ENCODE data around the gene OLIG2. TPM values are rescaled to one million over a fixed set of nuclear protein-coding genes. Genes with fewer than 3 reads are reported as not detected.

OLIG2 gene
- total RNA-seq, 1 experiment from 2014 or later = not detected

DNA sequence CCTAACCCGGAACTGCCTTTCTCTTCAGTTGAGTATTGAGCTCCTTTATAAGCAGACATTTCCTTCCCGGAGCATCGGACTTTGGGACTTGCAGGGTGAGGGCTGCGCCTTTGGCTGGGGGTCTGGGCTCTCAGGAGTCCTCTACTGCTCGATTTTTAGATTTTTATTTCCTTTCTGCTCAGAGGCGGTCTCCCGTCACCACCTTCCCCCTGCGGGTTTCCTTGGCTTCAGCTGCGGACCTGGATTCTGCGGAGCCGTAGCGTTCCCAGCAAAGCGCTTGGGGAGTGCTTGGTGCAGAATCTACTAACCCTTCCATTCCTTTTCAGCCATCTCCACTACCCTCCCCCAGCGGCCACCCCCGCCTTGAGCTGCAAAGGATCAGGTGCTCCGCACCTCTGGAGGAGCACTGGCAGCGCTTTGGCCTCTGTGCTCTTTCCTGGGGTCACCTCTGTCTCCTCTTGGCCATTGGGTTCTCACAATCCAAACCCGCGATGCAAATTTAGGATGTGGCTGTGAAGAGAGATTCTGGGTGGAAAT, 3.7 kb downstream of the OLIG2 start (continued):
- no peak for TF ChIP-seq EZH2phosphoT487 (IDR thresholded peaks at IDR 0.05; ENCODE audit: borderline replicate concordance)

DNA sequence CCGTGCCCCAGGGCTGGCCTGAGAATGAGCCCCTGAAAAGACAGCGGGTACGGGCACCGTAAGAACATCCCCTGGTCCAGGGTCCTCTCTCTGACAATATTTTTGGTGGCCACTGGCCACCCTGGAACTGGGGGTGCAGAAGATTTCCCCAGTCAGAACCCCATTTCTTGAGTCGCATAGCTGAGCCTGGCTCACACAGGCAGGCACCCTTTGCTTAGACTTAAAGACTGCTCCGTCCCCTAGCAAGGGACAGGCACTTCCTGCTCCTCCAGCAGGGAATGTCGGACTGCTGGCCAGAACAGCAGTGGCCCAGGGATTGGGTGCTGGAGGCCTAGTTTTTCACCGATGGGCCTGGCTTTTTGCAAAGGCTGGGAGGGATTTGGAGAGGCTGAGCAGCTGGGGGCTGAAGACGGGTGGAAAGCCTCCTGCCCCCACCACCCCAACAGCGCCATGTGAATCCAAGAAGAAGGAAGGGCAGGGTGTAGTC, 4.3 kb downstream of the OLIG2 start:
- CTCF ChIA-PET = no interaction called here
- H3K27ac ChIP-seq (ENCODE audit: low read depth, low read length) = no peak overlapping the region
- no peak overlapping the region for H3K4me3 ChIP-seq (replicated peaks in 1 of 2; ENCODE audit: low read depth in 1 of 2, low read length in 2 of 2)
- no TSS peak for BruUV-seq (replicated peaks)
- H3K9me2 ChIP-seq (ENCODE audit: insufficient read depth) = no peaks in the 10 kb centered on the region
- intact Hi-C loops (cut with micrococcal nuclease) = no loop called here
- DNase-seq (ENCODE audit: low read depth, low spot score) (no peak), ATAC-seq (no peak)
- no peak overlapping the region for H3K4me2 ChIP-seq (ENCODE audit: low read length)
- RAD21 ChIA-PET (ENCODE audit: low non-redundant PET in 1 of 2, low total read pairs in 2 of 2, uncharacterized antibody in 2 of 2, unreplicated experiment in 2 of 2) = no interaction called here
- H3K27me3 ChIP-seq (ENCODE audit: insufficient read depth, low read length) = peaks cover 12% of the 10 kb centered on the region; the same call in 1 of the 2 replicates
- no peaks in the 10 kb centered on the region for H4K20me1 ChIP-seq (ENCODE audit: insufficient read depth)
- no peaks in the 10 kb centered on the region for H3K79me2 ChIP-seq (ENCODE audit: insufficient read depth, low read length)
- POLR2A ChIA-PET = no interaction called here
- H2AFZ ChIP-seq (ENCODE audit: low read depth, low read length, poor library complexity, severe bottlenecking) = no peak overlapping the region
- no peaks in the 10 kb centered on the region for H3K4me1 ChIP-seq (ENCODE audit: control insufficient read depth in 1 of 2, insufficient read depth in 2 of 2, low read length in 2 of 2)
- no peaks in the 10 kb centered on the region for H3K36me3 ChIP-seq (ENCODE audit: control insufficient read depth in 1 of 2, insufficient read depth in 2 of 2, low read length in 2 of 2)
- TF ChIP-seq FOSL1 (IDR thresholded peaks at IDR 0.05; ENCODE audit: low read depth) = no peak
- TF ChIP-seq SRF (IDR thresholded peaks at IDR 0.05; ENCODE audit: low read depth) = no peak
- no peak for TF ChIP-seq SIN3A (IDR thresholded peaks at IDR 0.05; ENCODE audit: low read depth)
- H3K9ac ChIP-seq (ENCODE audit: low read length) = no peak overlapping the region
- H3K9me3 ChIP-seq (ENCODE audit: control insufficient read depth in 1 of 2, insufficient read depth in 1 of 2, low read depth in 1 of 2, low read length in 2 of 2) = no peaks in the 10 kb centered on the region

DNA sequence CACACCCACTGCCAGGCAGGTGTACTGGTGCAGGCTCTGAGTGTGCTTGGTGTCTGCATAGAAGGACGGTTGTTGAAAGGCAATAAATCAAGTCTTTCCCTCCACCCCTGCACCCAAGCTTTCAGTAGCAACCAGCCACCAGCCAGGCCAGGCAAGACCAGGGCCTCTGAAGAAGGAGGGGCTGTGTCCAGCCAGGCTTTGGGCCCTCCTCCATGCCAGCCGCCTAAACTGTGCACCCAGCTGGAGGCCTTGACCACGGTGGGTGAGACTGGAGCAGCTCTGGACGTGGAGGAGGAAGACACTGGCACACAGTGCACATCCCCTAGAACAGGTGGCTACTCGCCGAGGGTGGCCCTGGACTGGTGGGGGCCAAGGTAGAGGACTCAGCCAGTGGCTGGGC, 4.9 kb downstream of the OLIG2 start:
- ATAC-seq (no peak), DNase-seq (ENCODE audit: low read depth, low spot score) (no peak)
- POLR2A ChIA-PET = no interaction called here
- Histone ChIP-seq H3K4me2 (ENCODE audit: low read length) (no peak overlapping the region), H3K27me3 (ENCODE audit: insufficient read depth, low read length) (peaks cover 12% of the 10 kb centered on the region; the same call in 1 of the 2 replicates), H3K9ac (ENCODE audit: low read length) (no peak overlapping the region), H3K4me3 (replicated peaks in 1 of 2; ENCODE audit: low read depth in 1 of 2, low read length in 2 of 2) (no peak overlapping the region), H3K79me2 (ENCODE audit: insufficient read depth, low read length) (no peaks in the 10 kb centered on the region), H2AFZ (ENCODE audit: low read depth, low read length, poor library complexity, severe bottlenecking) (no peak overlapping the region), H3K9me3 (ENCODE audit: control insufficient read depth in 1 of 2, insufficient read depth in 1 of 2, low read depth in 1 of 2, low read length in 2 of 2) (no peaks in the 10 kb centered on the region), H4K20me1 (ENCODE audit: insufficient read depth) (no peaks in the 10 kb centered on the region), H3K27ac (ENCODE audit: low read depth, low read length) (no peak overlapping the region), H3K36me3 (ENCODE audit: control insufficient read depth in 1 of 2, insufficient read depth in 2 of 2, low read length in 2 of 2) (no peaks in the 10 kb centered on the region), H3K4me1 (ENCODE audit: control insufficient read depth in 1 of 2, insufficient read depth in 2 of 2, low read length in 2 of 2) (no peaks in the 10 kb centered on the region), H3K9me2 (ENCODE audit: insufficient read depth) (no peaks in the 10 kb centered on the region)
- CTCF ChIA-PET = no interaction called here
- intact Hi-C loops (cut with micrococcal nuclease) = no loop called here
- RAD21 ChIA-PET (ENCODE audit: low non-redundant PET in 1 of 2, low total read pairs in 2 of 2, uncharacterized antibody in 2 of 2, unreplicated experiment in 2 of 2) = no interaction called here
- BruUV-seq (replicated peaks) = no TSS peak
- no peak for TF ChIP-seq JUND (IDR thresholded peaks at IDR 0.05)
- TF ChIP-seq, protein P1, sequence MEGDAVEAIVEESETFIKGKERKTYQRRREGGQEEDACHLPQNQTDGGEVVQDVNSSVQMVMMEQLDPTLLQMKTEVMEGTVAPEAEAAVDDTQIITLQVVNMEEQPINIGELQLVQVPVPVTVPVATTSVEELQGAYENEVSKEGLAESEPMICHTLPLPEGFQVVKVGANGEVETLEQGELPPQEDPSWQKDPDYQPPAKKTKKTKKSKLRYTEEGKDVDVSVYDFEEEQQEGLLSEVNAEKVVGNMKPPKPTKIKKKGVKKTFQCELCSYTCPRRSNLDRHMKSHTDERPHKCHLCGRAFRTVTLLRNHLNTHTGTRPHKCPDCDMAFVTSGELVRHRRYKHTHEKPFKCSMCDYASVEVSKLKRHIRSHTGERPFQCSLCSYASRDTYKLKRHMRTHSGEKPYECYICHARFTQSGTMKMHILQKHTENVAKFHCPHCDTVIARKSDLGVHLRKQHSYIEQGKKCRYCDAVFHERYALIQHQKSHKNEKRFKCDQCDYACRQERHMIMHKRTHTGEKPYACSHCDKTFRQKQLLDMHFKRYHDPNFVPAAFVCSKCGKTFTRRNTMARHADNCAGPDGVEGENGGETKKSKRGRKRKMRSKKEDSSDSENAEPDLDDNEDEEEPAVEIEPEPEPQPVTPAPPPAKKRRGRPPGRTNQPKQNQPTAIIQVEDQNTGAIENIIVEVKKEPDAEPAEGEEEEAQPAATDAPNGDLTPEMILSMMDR (IDR thresholded peaks at IDR 0.05 in 2 of 3, conservative IDR thresholded peaks at IDR 0.05 in 1 of 3; ENCODE audit: borderline replicate concordance in 1 of 3, insufficient read depth in 1 of 3, low read depth in 2 of 3, low read length in 2 of 3) = no peak
- no peak for TF ChIP-seq ZFX (IDR thresholded peaks at IDR 0.05)
- TF ChIP-seq EGR1 (IDR thresholded peaks at IDR 0.05; ENCODE audit: low read depth) = no peak
- TF ChIP-seq ELF1 (IDR thresholded peaks at IDR 0.05; ENCODE audit: borderline replicate concordance, low read depth) = no peak
- no peak for TF ChIP-seq RAD21 (IDR thresholded peaks at IDR 0.05; ENCODE audit: low read depth)
- no peak for TF ChIP-seq POLR2AphosphoS5 (IDR thresholded peaks at IDR 0.05; ENCODE audit: low read depth, low read length)
- no peak for TF ChIP-seq ZNF274 (IDR thresholded peaks at IDR 0.05; ENCODE audit: low read depth, low read length)
- no peak for TF ChIP-seq CEBPB (IDR thresholded peaks at IDR 0.05; ENCODE audit: low read depth)
- TF ChIP-seq SIN3A (IDR thresholded peaks at IDR 0.05; ENCODE audit: low read depth) = no peak
- no peak for TF ChIP-seq EZH2 (IDR thresholded peaks at IDR 0.05)
- no peak for TF ChIP-seq YY1 (IDR thresholded peaks at IDR 0.05; ENCODE audit: extremely low read depth, insufficient replicate concordance, low read depth, low read length)
